Measurements from ENCODE around the gene PTPRN2. TPM values are rescaled to one million over a fixed set of nuclear protein-coding genes. Genes with fewer than 3 reads are reported as not detected.

Gene PTPRN2
- total and polyA plus RNA-seq, 2 of the 13 experiments (the other 11 are each of a cell fraction or from before 2014, with no cell fraction given): 2.5 to 24.2 TPM

GRCh38 chr7:158366346-158366745 is 221.3 kb downstream of the PTPRN2 start:
- Histone ChIP-seq H3K79me2 (ENCODE audit: insufficient read depth, low read length) (no peaks in the 10 kb centered on the region), H3K9me3 (ENCODE audit: low read length) (no peaks in the 10 kb centered on the region), H3K36me3 (replicated peaks in 1 of 2; ENCODE audit: control insufficient read depth in 1 of 2, insufficient read depth in 2 of 2, low read length in 2 of 2) (peaks cover 0 to 3% of the 10 kb centered on the region in 2 experiments; a peak in 1 of 5 replicates), H2AFZ (ENCODE audit: low read length) (no peak overlapping the region), H3K4me1 (ENCODE audit: insufficient read depth, low read length) (no peaks in the 10 kb centered on the region), H3K9ac (ENCODE audit: insufficient read depth, low read depth, low read length) (no peak overlapping the region), H3K4me3 (replicated peaks in 1 of 3; ENCODE audit: insufficient read depth in 1 of 3, low read depth in 2 of 3, low read length in 3 of 3) (no peak overlapping the region), H4K20me1 (ENCODE audit: insufficient read depth, low read length) (peaks cover 79% of the 10 kb centered on the region), H3K27ac (ENCODE audit: extremely low read length, insufficient read depth, low read length) (no peak overlapping the region), H3K27me3 (ENCODE audit: control insufficient read depth in 1 of 2, insufficient read depth in 2 of 2, low read length in 2 of 2) (0 out of 5 replicates have a peak, but pooled peaks cover 0 to 1% of the 10 kb centered on the region in 2 experiments), H3K4me2 (ENCODE audit: low read depth, low read length) (no peak overlapping the region)
- intact Hi-C loops (cut with micrococcal nuclease; ENCODE audit: unreplicated experiment): no loop called here
- FAIRE-seq (no peak), ATAC-seq (no peak), DNase-seq (ENCODE audit: low spot score) (no peak)
- ChIA-PET POLR2A (no interaction called here), CTCF (ENCODE audit: low intra/inter-chr PET ratio, low total read pairs) (no interaction called here)
- in situ Hi-C loops (cut with HindIII; ENCODE audit: extremely low pct_ligation_motif_present, low pct_unique_long_range_greater_than_20kb): loop anchor here (25.0 kb wide), 1 partner anchor 304 kb away; no protein-coding TSS in a partner anchor
- BruUV-seq (replicated peaks): no TSS peak
- 93% methylated on average over 11 of the region's 19 CpGs for WGBS (ENCODE audit: low lambda C conversion rate)
- TF ChIP-seq ZNF563 (CRISPR knock-in tag; IDR thresholded peaks at IDR 0.05) (no peak), ZNF431 (CRISPR knock-in tag; IDR thresholded peaks at IDR 0.05; ENCODE audit: borderline replicate concordance, low read depth) (no peak), FOXP1 (IDR thresholded peaks at IDR 0.05) (no peak), FOXP1 (CRISPR knock-in tag; IDR thresholded peaks at IDR 0.05) (no peak), NRL (CRISPR knock-in tag; IDR thresholded peaks at IDR 0.05; ENCODE audit: borderline replicate concordance) (no peak), ZNF430 (CRISPR knock-in tag; IDR thresholded peaks at IDR 0.05) (no peak), ZBTB25 (CRISPR knock-in tag; IDR thresholded peaks at IDR 0.05) (no peak), NFYC (CRISPR knock-in tag; IDR thresholded peaks at IDR 0.05) (no peak), NKX3-1 (CRISPR knock-in tag; IDR thresholded peaks at IDR 0.05) (no peak), ZNF790 (CRISPR knock-in tag; IDR thresholded peaks at IDR 0.05; ENCODE audit: borderline replicate concordance) (no peak), ZNF318 (CRISPR knock-in tag; IDR thresholded peaks at IDR 0.05) (no peak), SCMH1 (CRISPR knock-in tag; IDR thresholded peaks at IDR 0.05; ENCODE audit: borderline replicate concordance) (no peak), HMG20B (CRISPR knock-in tag; conservative IDR thresholded peaks at IDR 0.05) (no peak), CEBPZ (IDR thresholded peaks at IDR 0.05; ENCODE audit: low read length) (no peak)
